Sigmoid colon (tissue), 3 donors: Measurements from ENCODE around the gene PAQR8.

Experiments used
- POLR2A ChIP-seq, 2 donors: fragments of 450-650 bp; IDR thresholded peaks; one replicate each; pipeline ENCODE4 v1.6.1; 2016; ENCODE audit warnings: antibody characterized with exemption in 2 of 2, mild to moderate bottlenecking in 2 of 2, moderate library complexity in 2 of 2
- TF ChIP-seq, protein P1 (sequence below), 4 experiments: fragments of 450-650 bp in 3 of 4; fragments of 200-600 bp in 1 of 4; IDR thresholded peaks; one replicate each; pipeline ENCODE4 v1.5.1; 2016 to 2019; ENCODE audit warnings: antibody characterized with exemption in 4 of 4, mild to moderate bottlenecking in 3 of 4, moderate library complexity in 2 of 4

DNA sequence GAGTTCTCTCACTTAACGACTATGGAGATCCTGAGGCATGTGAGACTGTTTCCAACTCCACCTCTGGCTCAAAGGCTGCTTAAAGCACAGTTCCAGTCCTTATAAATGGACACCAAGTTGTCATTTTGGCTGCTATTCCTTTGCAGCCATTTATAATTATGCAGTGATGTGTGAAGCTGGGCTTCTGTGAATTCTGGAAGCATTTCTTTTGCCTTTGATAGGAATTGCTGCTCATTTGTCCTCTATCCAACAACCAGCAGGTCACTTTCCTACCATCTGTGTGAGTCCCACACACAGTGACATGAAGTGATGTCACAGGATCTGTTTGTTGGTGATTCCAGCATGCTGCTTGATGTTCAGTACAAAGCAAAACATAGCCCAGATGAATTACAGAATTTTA is 29.6 kb downstream of the PAQR8 start:
- TF ChIP-seq, protein P1, sequence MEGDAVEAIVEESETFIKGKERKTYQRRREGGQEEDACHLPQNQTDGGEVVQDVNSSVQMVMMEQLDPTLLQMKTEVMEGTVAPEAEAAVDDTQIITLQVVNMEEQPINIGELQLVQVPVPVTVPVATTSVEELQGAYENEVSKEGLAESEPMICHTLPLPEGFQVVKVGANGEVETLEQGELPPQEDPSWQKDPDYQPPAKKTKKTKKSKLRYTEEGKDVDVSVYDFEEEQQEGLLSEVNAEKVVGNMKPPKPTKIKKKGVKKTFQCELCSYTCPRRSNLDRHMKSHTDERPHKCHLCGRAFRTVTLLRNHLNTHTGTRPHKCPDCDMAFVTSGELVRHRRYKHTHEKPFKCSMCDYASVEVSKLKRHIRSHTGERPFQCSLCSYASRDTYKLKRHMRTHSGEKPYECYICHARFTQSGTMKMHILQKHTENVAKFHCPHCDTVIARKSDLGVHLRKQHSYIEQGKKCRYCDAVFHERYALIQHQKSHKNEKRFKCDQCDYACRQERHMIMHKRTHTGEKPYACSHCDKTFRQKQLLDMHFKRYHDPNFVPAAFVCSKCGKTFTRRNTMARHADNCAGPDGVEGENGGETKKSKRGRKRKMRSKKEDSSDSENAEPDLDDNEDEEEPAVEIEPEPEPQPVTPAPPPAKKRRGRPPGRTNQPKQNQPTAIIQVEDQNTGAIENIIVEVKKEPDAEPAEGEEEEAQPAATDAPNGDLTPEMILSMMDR (IDR thresholded peaks at IDR 0.05) = no peak
- TF ChIP-seq POLR2A (IDR thresholded peaks at IDR 0.05) = no peak
